Hepatocyte (in vitro differentiated cells): ENCODE results near the gene RPS6KL1. TPM values are rescaled to one million over a fixed set of nuclear protein-coding genes. Genes with fewer than 3 reads are reported as not detected.

Experiments
- DNase-seq: peaks from one replicate; pipeline ENCODE4 v3.0.0-alpha.2; 2016; ENCODE audit warnings: low spot score
- H2AFZ ChIP-seq: fragments of 200-600 bp; sonication (generic); 2 replicates; pipeline ENCODE4 v1.6.0; 2016; ENCODE audit warnings: antibody characterized with exemption, mild to moderate bottlenecking
- H3K27ac ChIP-seq: fragments of 200-600 bp; sonication (generic); 2 replicates; pipeline ENCODE4 v1.5.1; 2016; ENCODE audit warnings: mild to moderate bottlenecking
- H3K27me3 ChIP-seq: fragments of 200-600 bp; sonication (generic); 2 replicates; pipeline ENCODE4 v1.6.1; 2016
- H3K36me3 ChIP-seq: fragments of 200-600 bp; sonication (generic); replicated peaks from 2 replicates; pipeline ENCODE4 v1.5.1; 2016; ENCODE audit warnings: low read depth; ENCODE audit not compliant: insufficient read depth
- H3K4me1 ChIP-seq: fragments of 200-600 bp; sonication (generic); 2 replicates; pipeline ENCODE4 v1.5.1; 2016; ENCODE audit warnings: mild to moderate bottlenecking, moderate library complexity; ENCODE audit not compliant: insufficient read depth
- H3K4me2 ChIP-seq: fragments of 200-600 bp; sonication (generic); 2 replicates; pipeline ENCODE4 v1.6.0; 2016
- H3K4me3 ChIP-seq: fragments of 200-600 bp; sonication (generic); 2 replicates; pipeline ENCODE4 v1.5.1; 2016; ENCODE audit warnings: mild to moderate bottlenecking
- H3K79me2 ChIP-seq: fragments of 200-600 bp; sonication (generic); 2 replicates; pipeline ENCODE4 v1.6.0; 2017; ENCODE audit warnings: mild to moderate bottlenecking
- H3K9me2 ChIP-seq: fragments of 200-600 bp; sonication (generic); replicated peaks from 2 replicates; pipeline ENCODE4 v1.6.0; 2017; ENCODE audit warnings: mild to moderate bottlenecking; ENCODE audit not compliant: insufficient read depth
- H3K9me3 ChIP-seq: fragments of 200-600 bp; sonication (generic); 2 replicates; pipeline ENCODE4 v1.5.1; 2016; ENCODE audit warnings: low read depth, mild to moderate bottlenecking
- H4K20me1 ChIP-seq: fragments of 200-600 bp; sonication (generic); 2 replicates; pipeline ENCODE4 v1.6.0; 2016; ENCODE audit warnings: mild to moderate bottlenecking; ENCODE audit not compliant: insufficient read depth, poor library complexity, severe bottlenecking
- CTCF ChIP-seq: fragments of 200-600 bp; sonication (generic); IDR thresholded peaks from 2 replicates; pipeline ENCODE4 v1.5.1; 2016; ENCODE audit warnings: antibody characterized with exemption, mild to moderate bottlenecking; ENCODE audit not compliant: poor library complexity
- EZH2 ChIP-seq: fragments of 200-600 bp; sonication (generic); IDR thresholded peaks from 2 replicates; pipeline ENCODE4 v1.6.1; 2016; ENCODE audit warnings: antibody characterized with exemption, mild to moderate bottlenecking, borderline replicate concordance
- EZH2phosphoT487 ChIP-seq: fragments of 200-600 bp; sonication (generic); IDR thresholded peaks from one replicate; pipeline ENCODE4 v1.6.1; 2018; ENCODE audit warnings: antibody characterized with exemption, mild to moderate bottlenecking, low read depth, moderate library complexity; ENCODE audit not compliant: unreplicated experiment, severe bottlenecking
- WGBS: methylation state at CpG from one replicate; pipeline ENCODE4 v1.1.6; 2016; ENCODE audit warnings: low lambda C conversion rate; ENCODE audit errors: missing lambda C conversion rate; 5-methylcytosine and 5-hydroxymethylcytosine counted together
- polyA plus RNA-seq: library from polyadenylated mRNA; unstranded; fragments of >200 nt; fragmentation: Nextera tagmentation; extraction: Ambion mirVana; gene quantifications from 2 replicates; pipeline ENCODE4 v1.2.1, GENCODE V29; 2016
- total RNA-seq: library from RNA; depleted of rRNA; stranded (reverse); fragments of >200 nt; gene quantifications from 2 replicates; pipeline ENCODE4 v1.2.3, GENCODE V29; 2014

The RPS6KL1 gene
- total and polyA plus RNA-seq, 2 experiments from 2014 or later, result 0.18 to 0.57 TPM

GRCh38 chr14:74955229-74956026 is 32.4 kb upstream of the RPS6KL1 start, which contains the start of gene PGF:
Gene PGF, minus strand, starts transcription at chr14:74955597. Its CDS starts 355 bp downstream, at chr14:74955242.
- Histone ChIP-seq H3K4me3 (peak within 1 kb of the TSS; percentile 41), H2AFZ (peak within 1 kb of the TSS; percentile 71), H3K79me2 (peaks cover 31% of the 10 kb centered on the region), H3K36me3 (no peaks in the 10 kb centered on the region), H3K4me1 (peaks cover 52% of the 10 kb centered on the region), H3K27ac (peak within 1 kb of the TSS; percentile 77), H3K27me3 (no peaks in the 10 kb centered on the region), H3K9me3 (no peaks in the 10 kb centered on the region), H4K20me1 (no peaks in the 10 kb centered on the region), H3K9me2 (no peaks in the 10 kb centered on the region), H3K4me2 (peak within 1 kb of the TSS; percentile 96)
- DNase-seq, result peak; percentile 86
- no peak for TF ChIP-seq EZH2phosphoT487
- TF ChIP-seq EZH2, result no peak
- no peak for TF ChIP-seq CTCF
- WGBS, result 7% methylated on average over 39 of the region's 73 CpGs

- Histone ChIP-seq H3K27me3 (no peaks in the 10 kb centered on the region), H3K4me3 (peak overlapping the region; percentile 41), H3K27ac (peak overlapping the region; percentile 77), H3K4me2 (peak overlapping the region; percentile 96), H3K9me3 (no peaks in the 10 kb centered on the region), H3K4me1 (peaks cover 58% of the 10 kb centered on the region), H2AFZ (no peak overlapping the region), H3K36me3 (no peaks in the 10 kb centered on the region), H3K9me2 (no peaks in the 10 kb centered on the region), H3K79me2 (peaks cover 31% of the 10 kb centered on the region), H4K20me1 (no peaks in the 10 kb centered on the region)
- no peak for DNase-seq
- TF ChIP-seq EZH2phosphoT487, result no peak
- no peak for TF ChIP-seq EZH2
- TF ChIP-seq CTCF, result no peak
- 23% methylated on average over 1 of the region's 3 CpGs for WGBS
Measured at GRCh38 chr14:74954947-74955228, 31.8 kb upstream of the RPS6KL1 start.

- H3K27ac ChIP-seq, result peak overlapping the region; percentile 77
- peak overlapping the region; percentile 96 for H3K4me2 ChIP-seq
- H2AFZ ChIP-seq, result no peak overlapping the region
- H3K9me3 ChIP-seq, result no peaks in the 10 kb centered on the region
- no peak for TF ChIP-seq CTCF
- no peak for TF ChIP-seq EZH2
- TF ChIP-seq EZH2phosphoT487, result no peak
- H4K20me1 ChIP-seq, result no peaks in the 10 kb centered on the region
- H3K36me3 ChIP-seq, result no peaks in the 10 kb centered on the region
- no peaks in the 10 kb centered on the region for H3K27me3 ChIP-seq
- peak overlapping the region; percentile 41 for H3K4me3 ChIP-seq
- no peaks in the 10 kb centered on the region for H3K9me2 ChIP-seq
- peaks cover 63% of the 10 kb centered on the region for H3K4me1 ChIP-seq
- WGBS, result 37% methylated on average over 15 of the region's 18 CpGs
- H3K79me2 ChIP-seq, result peaks cover 31% of the 10 kb centered on the region
- DNase-seq, result peak; percentile 63
Measured at GRCh38 chr14:74954232-74954946, 31.3 kb upstream of the RPS6KL1 start.
